AG08396 (cell line): ENCODE measurements around the gene AMMECR1.
A peak's percentile ranks its signal among the peaks of the same experiment; 100 is the strongest.
"Not testable (repeated sequence)": the region's sequence is repeated elsewhere in the genome, so short reads cannot be mapped to it uniquely, and the experiment has no call there.

Experiments
- DNase-seq: peaks from one replicate; pipeline ENCODE4 v3.0.0; 2012; ENCODE audit warnings: low spot score, mixed read lengths

AMMECR1 gene

DNA sequence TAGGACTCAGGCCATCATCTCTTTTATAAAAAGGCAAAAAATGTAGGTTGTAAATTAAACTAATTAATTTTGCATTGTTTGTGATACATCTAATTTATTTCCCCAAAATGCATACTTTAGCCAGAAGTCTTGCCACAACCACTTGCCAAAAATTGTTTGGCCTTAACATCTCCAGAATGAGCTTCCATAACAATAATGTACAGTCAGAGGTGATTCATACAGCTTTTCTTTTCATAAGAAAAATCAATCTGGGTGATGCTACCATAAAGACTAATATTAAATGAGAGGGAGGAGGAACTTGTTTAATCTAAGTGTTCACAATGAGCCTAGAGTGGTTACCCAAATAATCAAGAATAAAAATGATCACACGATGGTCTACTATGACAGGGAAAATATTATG, 59.3 kb downstream of the AMMECR1 start:
- DNase-seq = no peak

DNA sequence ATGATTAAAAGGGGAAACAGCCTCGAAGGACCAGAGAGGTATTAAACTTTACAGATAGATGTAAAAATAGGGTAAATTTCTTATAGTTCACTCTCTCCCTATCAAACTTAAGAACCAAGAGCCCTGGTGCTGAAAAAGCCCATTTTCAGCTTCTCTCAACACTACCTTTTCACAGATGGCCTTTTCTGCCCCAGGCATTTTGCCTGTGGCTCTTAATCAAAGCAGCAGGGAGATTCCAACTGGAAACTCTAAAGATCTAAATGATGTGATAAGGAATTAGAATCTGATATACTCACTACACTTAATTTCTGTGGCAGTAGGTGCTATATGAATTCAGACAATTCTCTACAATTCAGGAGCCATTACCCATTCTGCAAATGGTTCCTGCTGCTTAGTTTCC, 60.0 kb downstream of the AMMECR1 start:
- DNase-seq = no peak

DNA sequence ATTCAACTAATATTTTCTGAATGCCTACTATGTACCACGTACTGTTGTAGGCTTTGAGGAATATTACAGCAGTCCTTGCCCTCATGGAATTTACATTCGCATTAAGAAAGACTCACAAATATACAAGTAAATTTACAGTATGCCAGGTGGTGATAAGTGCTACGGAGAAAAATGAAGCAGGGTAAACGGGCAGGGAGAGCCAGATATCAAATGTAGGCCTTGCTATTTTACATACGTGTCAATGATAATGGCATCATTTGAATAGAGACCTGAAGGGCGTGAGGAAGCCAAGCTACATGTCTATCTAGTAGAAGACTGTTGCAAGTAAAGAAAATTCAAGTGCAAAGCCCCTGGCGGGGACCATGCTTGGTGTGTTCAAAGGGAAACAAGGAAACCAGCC, 65.2 kb downstream of the AMMECR1 start:
- DNase-seq = no peak

DNA sequence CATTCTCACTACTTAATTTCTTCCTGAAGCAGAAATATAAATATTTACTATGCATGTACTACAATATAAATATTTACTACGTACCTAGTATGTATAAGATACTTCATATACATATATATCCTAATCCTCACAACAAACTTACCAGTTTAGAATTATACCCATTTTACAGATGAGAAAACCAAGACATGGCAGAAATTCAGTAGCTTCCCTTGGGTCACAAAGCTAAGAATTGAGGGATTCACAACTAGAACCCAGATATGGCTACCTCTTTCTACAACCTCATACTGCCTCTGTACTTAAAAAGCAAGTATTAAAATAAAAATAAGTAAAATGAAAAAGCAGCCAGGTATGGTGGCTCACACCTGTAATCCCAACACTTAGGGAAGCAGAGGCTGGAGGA, 65.9 kb downstream of the AMMECR1 start:
- DNase-seq = no peak

DNA sequence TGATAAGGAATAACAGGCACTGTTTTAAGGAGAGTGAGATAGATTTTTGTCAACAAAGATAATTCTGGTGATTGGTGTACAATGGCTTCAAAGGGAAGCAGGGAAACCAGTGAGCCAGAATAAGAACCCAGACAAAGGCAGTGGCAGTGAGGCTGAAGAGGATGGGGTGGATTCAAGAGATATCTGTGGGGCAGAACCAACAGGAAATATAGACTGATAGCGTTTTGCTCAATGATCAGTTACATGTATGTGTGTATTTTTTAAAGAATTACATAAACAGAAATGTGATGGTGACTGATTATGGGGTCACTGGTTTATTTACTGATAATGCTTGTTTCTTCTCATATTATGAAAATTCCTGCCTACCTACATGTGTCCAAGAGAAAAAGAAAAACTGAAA, 66.4 kb downstream of the AMMECR1 start:
- DNase-seq = no peak

DNA sequence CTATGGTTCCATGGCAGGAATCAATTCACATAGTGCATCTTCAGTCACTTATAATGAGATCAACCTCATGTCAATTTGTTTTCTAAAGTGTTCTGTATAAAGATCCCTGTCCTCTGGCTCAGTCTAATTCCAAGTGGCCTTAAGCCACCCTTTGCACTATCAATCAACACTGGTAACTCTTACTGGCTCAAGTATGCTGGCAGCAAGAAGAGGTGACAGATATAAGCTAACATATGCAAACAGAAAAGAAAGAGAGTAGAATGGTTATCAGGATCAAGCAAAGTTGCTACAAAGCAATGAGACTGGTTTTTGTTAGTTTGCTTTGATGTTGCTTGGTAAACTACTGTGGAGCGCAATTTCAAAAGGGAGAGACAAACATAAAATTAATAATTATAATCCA, 67.0 kb downstream of the AMMECR1 start:
- DNase-seq = no peak

DNA sequence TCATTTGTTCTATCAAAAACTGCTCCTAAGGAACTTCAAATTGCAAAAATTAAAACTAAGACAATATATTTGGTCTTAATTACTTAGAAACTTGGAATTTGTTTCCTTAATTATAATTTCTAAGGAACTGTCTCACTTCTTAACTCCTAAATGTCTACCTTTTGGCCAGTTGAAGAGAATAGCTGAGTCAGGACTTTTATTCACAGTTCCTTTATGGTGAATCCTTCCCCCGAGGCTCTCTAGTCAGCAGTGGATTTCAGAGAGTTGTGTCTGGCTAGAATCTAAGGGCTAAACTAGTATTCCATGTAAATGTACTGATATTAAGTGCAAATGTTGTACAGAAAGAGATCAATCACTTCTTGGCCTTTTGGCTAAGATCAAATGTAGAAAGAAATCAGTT, 69.3 kb downstream of the AMMECR1 start:
- DNase-seq = no peak

DNA sequence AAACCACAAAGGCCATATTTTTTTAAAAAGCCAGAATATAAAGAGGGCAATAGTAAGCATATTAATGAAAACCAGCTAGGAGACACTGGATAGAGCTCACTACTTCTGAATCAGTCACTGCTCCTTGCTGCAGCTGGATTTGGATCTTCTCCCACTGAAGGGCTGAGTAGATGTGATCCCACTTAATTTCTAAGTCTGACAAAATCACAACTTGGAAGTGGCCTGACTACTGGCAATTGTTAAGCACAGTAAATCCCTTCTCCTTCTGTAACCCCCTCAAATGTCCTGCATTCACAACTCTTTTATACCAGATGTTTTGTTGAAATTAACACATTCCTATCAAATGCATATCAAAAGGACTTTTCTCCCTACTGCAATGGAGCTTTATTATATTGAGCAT, 72.9 kb downstream of the AMMECR1 start:
- DNase-seq = no peak

DNA sequence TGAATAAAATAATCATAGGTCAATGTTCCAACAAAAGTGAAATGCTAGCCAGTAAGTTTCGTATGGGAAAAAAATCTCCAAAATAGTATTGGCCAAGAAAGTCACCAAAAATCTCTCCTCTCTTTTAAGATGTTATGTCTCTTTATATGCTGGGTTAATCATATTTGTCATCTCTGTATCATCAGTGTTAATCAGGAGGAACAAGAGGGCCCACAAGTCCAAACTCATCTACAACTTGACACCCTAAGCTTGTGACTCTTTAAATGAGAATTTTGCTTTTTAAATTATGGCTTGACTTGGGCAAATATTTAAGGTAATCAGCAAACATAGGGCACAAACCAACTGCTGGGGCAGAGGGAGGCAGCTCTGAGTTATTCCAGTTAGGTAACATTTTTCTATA, 75.5 kb downstream of the AMMECR1 start:
- DNase-seq = no peak

DNA sequence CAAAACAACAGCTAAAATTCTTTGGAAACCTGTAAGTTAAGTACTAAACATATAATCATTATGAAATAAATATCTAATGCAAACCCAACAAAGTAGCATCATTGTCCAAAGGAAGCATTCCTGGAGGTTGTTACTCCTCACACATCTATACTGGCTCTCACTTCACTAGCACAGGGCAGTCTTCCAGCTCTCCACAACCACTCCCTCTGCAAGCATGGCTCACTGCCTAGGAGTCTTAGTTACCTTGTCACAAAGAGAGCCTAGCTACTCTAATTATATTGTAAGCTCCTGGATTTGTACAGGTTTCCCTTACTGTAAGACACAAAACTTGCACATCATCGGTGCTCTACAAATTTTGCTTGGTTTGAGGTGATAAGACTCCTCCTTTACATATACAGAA, 76.1 kb downstream of the AMMECR1 start:
- DNase-seq = peak; percentile 7

DNA sequence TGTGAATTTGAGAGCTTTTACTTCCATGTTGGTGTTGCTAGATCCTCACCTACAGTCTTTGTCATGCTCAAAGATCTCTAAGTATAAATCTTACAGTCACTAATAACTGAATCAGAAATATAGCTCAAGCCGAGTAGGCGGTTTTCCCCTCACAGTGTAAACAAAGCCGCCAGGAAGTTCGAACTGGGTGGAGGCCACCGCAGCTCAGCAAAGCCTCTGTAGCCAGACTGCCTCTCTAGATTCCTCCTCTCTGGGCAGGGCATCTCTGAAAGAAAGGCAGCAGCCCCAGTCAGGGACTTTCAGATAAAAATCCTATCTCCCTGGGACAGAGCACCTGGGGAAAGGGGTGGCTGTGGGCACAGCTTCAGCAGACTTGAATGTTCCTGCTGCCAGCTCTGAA, 79.6 kb downstream of the AMMECR1 start:
- not testable (repeated sequence) for DNase-seq

DNA sequence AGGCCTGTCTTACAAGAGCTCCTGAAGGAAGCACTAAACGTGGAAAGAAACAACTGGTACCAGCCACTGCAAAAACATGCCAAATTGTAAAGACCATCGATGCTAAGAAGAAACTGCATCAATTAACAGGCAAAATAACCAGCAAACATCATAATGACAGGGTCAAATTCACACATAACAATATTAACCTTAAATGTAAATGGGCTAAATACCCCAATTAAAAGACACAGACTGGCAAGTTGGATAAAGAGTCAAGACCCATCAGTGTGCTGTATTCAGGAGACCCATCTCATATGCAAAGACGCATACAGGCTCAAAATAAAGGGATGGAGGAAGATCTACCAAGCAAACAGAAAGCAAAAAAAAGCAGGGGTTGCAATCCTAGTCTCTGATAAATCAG, 86.4 kb downstream of the AMMECR1 start:
- not testable (repeated sequence) for DNase-seq

DNA sequence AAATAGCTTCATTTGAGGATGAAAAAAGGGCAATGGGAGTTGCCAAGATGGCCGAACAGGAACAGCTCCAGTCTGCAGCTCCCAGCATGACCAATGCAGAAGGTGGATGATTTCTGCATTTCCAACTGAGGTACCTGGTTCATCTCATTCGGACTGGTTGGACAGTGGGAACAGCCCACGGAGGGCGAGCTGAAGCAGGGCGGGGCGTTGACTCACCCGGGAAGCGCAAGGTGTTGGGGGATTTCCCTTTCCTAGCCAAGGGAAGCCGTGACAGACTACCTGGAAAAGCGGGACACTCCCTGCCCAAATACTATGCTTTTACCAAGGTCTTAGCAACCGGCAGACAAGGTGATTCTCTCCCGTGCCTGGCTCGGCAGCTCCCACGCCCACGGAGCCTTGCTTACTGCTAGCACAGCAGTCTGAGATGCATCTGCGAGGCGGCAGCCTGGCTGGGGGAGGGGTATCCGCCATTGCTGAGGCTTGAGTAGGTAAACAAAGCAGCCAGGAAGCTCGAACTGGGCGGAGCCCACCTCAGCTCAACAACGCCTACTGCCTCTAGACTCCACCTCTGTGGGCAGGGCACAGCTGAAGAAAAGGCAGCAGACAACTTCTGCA, 88.3 kb downstream of the AMMECR1 start:
- DNase-seq = not testable (repeated sequence)

DNA sequence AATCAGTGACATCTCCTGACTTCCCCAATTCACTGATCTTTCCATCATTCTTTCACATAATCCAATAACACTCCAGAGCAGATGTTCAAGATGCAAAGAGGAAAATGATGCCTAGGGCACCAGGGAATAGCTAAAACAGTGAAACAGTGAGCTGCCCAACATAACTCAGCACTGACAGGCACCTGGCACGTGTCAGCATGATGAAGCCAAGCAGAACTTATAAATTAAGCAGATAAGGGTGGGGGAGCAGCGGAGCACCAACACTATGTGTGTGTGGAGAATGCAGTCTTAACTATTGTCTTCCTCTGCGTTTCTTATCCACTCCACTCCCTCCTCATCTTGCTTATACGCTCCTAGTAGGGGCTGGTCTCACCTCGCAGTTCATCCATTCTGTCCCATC, 89.4 kb downstream of the AMMECR1 start:
- DNase-seq = no peak

DNA sequence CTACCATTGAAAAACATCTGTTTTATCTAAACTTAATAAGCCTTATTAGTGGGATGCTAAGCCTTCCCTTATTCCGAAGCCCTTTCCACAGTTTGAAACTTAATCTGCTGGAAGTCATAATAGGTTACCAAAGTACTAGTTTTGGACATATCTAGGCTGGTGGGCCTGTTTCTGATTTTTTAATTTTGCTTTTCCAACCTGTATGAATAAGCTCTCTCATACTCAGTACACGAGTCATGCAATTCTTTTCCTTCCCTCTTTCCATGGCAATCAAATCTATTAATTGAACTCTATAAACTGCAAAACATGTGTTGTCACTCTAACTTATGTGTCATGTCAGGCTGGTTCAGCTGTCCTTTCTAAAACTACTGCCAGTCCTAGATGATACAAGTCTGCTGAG, 91.0 kb downstream of the AMMECR1 start:
- no peak for DNase-seq

DNA sequence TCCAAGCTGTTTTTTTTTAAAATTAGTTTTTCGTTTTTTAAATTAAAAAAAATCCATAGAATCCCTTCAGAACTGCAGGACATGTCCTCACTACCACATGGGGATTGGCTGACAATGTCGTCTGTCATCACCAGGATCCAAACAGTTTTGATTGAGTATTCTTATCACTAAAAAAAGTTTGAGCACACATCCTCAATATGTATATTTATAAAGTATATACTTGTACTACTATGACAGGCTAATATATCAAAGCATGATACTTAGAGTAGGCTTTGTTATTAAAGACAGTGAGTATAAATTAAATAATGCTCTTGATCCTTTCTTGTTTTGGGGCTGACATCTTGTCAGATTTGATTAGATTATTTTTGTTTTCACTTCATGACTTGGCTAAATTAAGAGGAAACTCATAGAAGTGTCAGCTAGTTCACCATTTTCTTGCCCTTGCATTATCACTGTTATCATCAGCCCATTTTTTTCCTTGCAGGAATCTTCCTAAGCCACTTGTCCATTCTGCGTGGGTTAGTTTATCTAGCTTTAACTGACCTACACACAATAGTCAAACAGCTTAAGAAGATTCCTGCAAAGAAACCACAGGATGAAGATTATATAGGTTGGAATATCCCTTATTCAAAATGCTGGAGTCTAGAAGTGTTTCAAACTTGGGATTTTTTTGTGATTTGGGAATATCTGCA, 92.8 kb downstream of the AMMECR1 start:
- no peak for DNase-seq

DNA sequence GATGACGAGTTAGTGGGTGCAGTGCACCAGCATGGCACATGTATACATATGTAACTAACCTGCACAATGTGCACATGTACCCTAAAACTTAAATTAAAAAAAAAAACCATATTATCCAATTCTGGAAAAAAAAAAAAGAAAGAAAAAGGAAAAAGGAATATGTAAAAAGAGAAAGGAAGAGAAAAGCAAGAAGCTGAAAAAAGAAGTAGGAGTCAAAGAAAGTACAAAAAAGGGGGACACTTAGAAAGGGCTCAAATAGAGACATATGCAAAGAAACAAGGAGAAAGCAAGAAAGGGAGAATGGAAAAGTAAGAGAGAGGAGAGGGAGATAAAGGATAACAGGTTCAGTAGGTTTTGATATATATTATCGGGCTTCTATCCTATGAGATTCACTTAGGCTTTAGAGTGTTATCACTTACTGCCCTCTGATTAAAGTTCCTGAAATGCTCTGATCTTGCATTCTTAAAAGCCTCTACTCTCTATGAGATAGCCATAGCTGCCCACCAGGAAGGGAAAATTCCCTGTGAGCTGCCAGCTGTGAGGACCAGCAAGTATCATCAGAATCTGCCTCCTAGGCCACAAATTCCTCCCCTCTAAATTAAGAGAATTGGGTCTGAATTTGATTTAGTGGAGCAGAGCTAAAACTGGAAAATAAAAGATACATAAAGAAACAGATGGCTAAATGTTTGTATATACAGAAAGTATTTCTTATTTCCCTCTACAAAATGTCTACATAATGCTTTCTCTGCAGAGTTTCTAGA, 95.2 kb downstream of the AMMECR1 start:
- DNase-seq = no peak

DNA sequence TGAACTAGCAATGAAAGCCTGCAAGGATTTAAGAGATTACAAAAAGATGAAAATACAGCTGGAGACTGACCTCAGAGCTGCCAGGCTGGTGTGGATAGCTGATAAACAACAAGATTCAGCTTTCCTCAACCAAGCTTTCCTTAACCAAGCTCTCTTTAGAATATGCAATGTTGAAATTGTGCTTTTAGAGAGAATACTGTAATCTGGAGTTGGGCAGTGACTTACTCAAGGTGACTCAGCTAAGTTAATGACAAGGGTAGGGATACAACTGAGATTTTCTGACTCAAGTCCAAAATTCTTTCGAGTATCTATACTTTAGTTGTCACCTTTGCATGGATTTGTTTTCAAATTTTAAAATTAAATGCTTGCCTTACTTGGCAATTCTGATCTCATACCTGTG, 98.0 kb downstream of the AMMECR1 start:
- DNase-seq = no peak

DNA sequence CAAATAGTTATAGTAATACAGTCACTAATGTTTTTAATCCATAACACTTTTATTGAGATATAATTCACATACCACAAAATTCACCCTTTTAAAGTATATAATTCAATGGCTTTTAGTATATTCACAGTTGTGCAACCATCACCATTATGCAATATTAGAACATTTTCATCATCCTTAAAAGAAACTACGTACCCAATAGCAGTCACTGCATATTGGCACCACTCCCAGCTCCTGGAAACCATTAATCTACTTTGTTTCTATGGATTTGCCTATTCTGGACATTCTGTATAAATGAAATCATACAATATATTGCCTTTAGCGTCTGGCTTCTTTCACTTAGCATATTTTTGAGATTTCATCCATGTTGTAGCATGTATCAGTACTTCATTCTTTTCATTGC, 99.3 kb downstream of the AMMECR1 start:
- no peak for DNase-seq

DNA sequence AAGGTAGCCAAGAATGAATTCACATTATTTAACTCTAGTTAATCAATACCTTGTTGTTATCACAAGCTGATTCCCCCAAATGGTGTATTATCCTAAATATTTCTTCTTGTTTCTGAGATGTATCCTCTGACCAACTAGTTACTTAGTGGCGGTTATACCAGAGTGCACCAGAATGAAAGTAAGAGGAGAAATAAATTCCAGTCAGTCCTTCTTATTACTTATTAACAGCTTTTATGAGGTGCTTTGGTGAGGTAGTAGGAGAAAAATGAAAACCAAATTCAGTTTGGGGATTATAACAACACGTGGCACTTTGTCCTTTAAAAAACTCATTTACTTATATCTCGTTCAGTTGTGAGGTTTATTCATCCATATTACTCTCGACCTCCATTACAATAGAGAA, 101.9 kb downstream of the AMMECR1 start:
- DNase-seq = no peak

DNA sequence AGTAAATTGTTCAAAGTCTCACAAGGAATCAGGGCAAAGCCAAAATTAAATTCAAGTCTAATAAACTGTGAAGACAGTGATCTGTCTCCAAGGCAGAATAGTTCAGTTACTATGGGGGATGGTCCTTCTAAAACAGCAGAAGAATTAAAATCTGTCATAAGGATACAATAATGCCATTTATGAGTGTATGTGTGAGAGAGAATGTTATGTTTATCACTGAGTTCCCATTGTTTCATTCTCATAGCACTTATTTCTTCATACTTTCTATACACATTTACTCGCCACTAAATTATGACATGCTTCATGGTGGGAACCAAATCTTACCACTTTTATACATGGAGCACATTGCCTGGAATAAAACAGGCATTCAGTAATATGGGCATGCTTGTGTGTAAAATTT, 102.5 kb downstream of the AMMECR1 start:
- no peak for DNase-seq

DNA sequence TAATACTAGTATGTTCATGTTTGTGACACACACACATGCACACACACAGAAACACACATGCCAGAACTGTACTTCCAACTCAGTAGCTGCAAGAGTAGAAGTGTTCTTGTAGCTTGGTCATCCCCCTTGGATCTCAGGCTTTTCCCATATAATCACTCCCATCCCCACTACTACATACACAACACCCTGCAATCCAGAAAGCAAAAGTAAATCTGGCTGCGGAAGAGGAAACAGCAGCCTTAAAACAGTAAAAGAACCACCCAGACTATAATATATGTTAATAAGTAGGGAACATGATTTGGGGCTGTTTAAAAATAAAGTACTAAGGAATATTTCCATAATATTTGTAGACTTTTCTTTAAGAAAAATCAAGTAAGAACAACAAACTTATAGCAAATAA, 103.2 kb downstream of the AMMECR1 start:
- DNase-seq = no peak

DNA sequence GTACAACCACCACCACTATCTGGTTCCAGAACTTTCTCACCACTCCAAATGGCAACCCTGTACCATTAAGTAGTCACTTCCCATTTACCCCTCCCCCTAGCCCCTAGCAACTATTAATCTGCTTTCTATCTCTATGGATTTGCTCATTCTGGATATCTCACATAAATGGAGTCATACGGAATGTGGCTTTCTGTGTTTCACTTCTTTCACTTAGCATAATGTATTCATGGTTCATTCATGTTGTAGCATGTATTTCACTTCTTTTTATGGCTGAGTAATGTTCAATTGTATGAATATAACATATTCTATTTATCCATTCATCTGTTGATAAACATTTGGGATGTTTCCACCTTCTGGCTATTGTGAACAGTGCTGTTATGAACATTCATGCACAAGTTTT, 104.7 kb downstream of the AMMECR1 start:
- DNase-seq = no peak

DNA sequence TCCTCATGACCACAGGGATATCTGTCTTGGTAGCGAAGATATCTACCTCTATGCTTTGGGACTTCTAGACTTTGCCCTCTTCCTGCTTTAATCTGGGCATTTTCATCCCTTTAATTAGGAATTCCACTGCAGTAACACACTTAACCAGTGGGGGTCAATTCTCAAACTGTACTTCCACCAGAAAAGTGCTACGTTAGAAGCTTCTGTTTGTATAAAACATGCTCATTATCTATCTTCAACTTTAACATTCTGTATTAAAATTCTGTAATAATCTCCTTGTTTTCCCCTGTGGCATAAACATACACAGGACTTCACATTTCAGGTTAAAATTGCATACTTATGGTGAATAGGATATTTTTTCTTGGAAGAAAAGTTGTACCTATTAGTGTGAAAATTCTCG, 105.6 kb downstream of the AMMECR1 start:
- DNase-seq = no peak
